Vagina (tissue), 2 donors: ENCODE results near the gene WFDC12.

Experiments
- CTCF ChIP-seq, 3 experiments: fragments of 450-650 bp in 2 of 3; fragments of 200-600 bp in 1 of 3; sonication (generic) in 1 of 3; IDR thresholded peaks; one replicate each; pipeline ENCODE4 v1.5.1; 2017 to 2019; ENCODE audit warnings: antibody characterized with exemption in 3 of 3, mild to moderate bottlenecking in 2 of 3, moderate library complexity in 2 of 3
- POLR2A ChIP-seq, 2 donors: fragments of 450-650 bp; IDR thresholded peaks; one replicate each; pipeline ENCODE4 v1.6.1; 2017; ENCODE audit warnings: antibody characterized with exemption in 2 of 2, mild to moderate bottlenecking in 2 of 2, moderate library complexity in 2 of 2

GRCh38 chr20:45100563-45101245 is 23.6 kb downstream of the WFDC12 start, which contains the start of gene KCNS1:
- no peak for TF ChIP-seq CTCF (IDR thresholded peaks at IDR 0.05)
- TF ChIP-seq POLR2A (IDR thresholded peaks at IDR 0.05) = no peak
